Fibroblast of lung (primary cell): ENCODE data around the gene RIN3. TPM values are rescaled to one million over a fixed set of nuclear protein-coding genes. Genes with fewer than 3 reads are reported as not detected.

Experiments used
- DNase-seq, 2 donors: peaks; one replicate each; pipeline versions ENCODE4 v3.0.0 to v3.0.0-alpha.2; 2010; ENCODE audit warnings: low read depth in 2 of 2
- H2AFZ ChIP-seq: 2 replicates; pipeline ENCODE4 v1.5.1; 2012; ENCODE audit warnings: low read length, control low read depth, inconsistent platforms
- H3K27ac ChIP-seq: 2 replicates; pipeline ENCODE4 v1.5.1; 2011; ENCODE audit warnings: low read length, control low read depth; ENCODE audit not compliant: insufficient read depth
- H3K27me3 ChIP-seq: 2 replicates; pipeline ENCODE4 v1.5.1; 2011; ENCODE audit warnings: mild to moderate bottlenecking, low read length; ENCODE audit not compliant: control insufficient read depth, insufficient read depth
- H3K36me3 ChIP-seq: 2 replicates; pipeline ENCODE4 v1.5.1; 2011; ENCODE audit warnings: low read length; ENCODE audit not compliant: control insufficient read depth, insufficient read depth
- H3K4me1 ChIP-seq: 2 replicates; pipeline ENCODE4 v1.5.1; 2011; ENCODE audit warnings: low read length; ENCODE audit not compliant: control insufficient read depth, insufficient read depth; ENCODE audit errors: extremely low read depth
- H3K4me2 ChIP-seq: 2 replicates; pipeline ENCODE4 v1.5.1; 2011; ENCODE audit warnings: low read length, control low read depth; ENCODE audit not compliant: insufficient read depth; ENCODE audit errors: extremely low read depth
- H3K4me3 ChIP-seq, 4 experiments: fragments of 200-600 bp in 1 of 4; sonication (generic) in 1 of 4; replicated peaks in 1 of 4; 2 replicates each; pipeline ENCODE4 v1.5.1; 2011 to 2016; ENCODE audit warnings: low read length in 4 of 4, low read depth in 3 of 4, mild to moderate bottlenecking in 3 of 4, control low read depth in 2 of 4, inconsistent platforms in 1 of 4, mixed read lengths in 1 of 4; ENCODE audit not compliant: insufficient read depth in 1 of 4; ENCODE audit errors: control extremely low read depth in 1 of 4
- H3K79me2 ChIP-seq: 2 replicates; pipeline ENCODE4 v1.5.1; 2012; ENCODE audit warnings: mild to moderate bottlenecking, low read length, inconsistent platforms; ENCODE audit not compliant: control insufficient read depth, insufficient read depth
- H3K9ac ChIP-seq: 2 replicates; pipeline ENCODE4 v1.5.1; 2011; ENCODE audit warnings: mild to moderate bottlenecking, low read length, control low read depth; ENCODE audit not compliant: insufficient read depth
- H3K9me3 ChIP-seq: 2 replicates; pipeline ENCODE4 v1.5.1; 2012; ENCODE audit warnings: low read depth, low read length; ENCODE audit not compliant: control insufficient read depth, insufficient read depth
- H4K20me1 ChIP-seq: 2 replicates; pipeline ENCODE4 v1.5.1; 2011; ENCODE audit warnings: low read length; ENCODE audit not compliant: control insufficient read depth, insufficient read depth; ENCODE audit errors: extremely low read depth
- EZH2 ChIP-seq: IDR thresholded peaks from 2 replicates; pipeline ENCODE4 v1.5.1; 2012; ENCODE audit warnings: low read length, control low read depth, mild to moderate bottlenecking; ENCODE audit errors: missing control alignments
- polyA plus RNA-seq, 2 donors: library from polyadenylated mRNA; depleted of rRNA in 1 of 2; stranded (reverse) in 1 of 2; unstranded in 1 of 2; fragments of >200 nt; gene quantifications; 2 replicates each; pipeline ENCODE4 v1.2.1, GENCODE V29; 2011 to 2012; ENCODE audit warnings: missing spikeins in 1 of 2
- total RNA-seq: library from RNA; depleted of rRNA; stranded (reverse); fragments of >200 nt; gene quantifications from 2 replicates; pipeline ENCODE4 v1.2.1, GENCODE V29; 2014
- TF ChIP-seq, protein P1 (sequence below), 2 donors: IDR thresholded peaks in 1 of 2; conservative IDR thresholded peaks in 1 of 2; 1 replicate in 1 of 2; 2 replicates in 1 of 2; pipeline ENCODE4 v1.5.1; 2011 to 2012; ENCODE audit warnings: low read length in 2 of 2, control low read depth in 1 of 2, inconsistent platforms in 1 of 2, low read depth in 1 of 2, mild to moderate bottlenecking in 1 of 2

Gene RIN3
- total and polyA plus RNA-seq, 2 donors (not counting 1 experiment from before 2014, with no cell fraction given) = 8.9 to 9.2 TPM

DNA sequence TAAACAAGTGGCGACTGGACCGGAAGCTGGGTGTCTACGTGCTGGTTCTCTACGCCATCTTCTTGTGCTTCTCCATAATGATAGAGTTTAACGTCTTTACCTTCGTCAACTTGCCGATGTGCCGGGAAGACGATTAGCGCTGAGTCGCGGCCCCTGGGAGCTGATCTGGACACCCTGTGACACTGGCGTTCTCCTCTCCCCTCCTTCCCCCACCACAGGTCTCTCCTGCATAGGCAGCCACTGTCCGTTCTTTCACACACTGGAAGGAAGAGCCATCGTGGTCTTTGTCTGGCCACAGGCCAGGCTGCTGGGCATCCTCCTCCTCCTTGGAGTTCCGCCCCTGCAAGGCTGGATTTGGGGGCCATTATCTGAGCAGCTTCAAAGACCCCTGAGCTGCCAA is 20.1 kb upstream of the RIN3 start:
- H3K27me3 ChIP-seq = no peaks in the 10 kb centered on the region
- no peaks in the 10 kb centered on the region for H3K4me1 ChIP-seq
- H2AFZ ChIP-seq = no peak overlapping the region
- no peak overlapping the region for H3K4me3 ChIP-seq
- H3K27ac ChIP-seq = no peak overlapping the region
- no peaks in the 10 kb centered on the region for H3K79me2 ChIP-seq
- no peaks in the 10 kb centered on the region for H3K36me3 ChIP-seq
- TF ChIP-seq, protein P1, sequence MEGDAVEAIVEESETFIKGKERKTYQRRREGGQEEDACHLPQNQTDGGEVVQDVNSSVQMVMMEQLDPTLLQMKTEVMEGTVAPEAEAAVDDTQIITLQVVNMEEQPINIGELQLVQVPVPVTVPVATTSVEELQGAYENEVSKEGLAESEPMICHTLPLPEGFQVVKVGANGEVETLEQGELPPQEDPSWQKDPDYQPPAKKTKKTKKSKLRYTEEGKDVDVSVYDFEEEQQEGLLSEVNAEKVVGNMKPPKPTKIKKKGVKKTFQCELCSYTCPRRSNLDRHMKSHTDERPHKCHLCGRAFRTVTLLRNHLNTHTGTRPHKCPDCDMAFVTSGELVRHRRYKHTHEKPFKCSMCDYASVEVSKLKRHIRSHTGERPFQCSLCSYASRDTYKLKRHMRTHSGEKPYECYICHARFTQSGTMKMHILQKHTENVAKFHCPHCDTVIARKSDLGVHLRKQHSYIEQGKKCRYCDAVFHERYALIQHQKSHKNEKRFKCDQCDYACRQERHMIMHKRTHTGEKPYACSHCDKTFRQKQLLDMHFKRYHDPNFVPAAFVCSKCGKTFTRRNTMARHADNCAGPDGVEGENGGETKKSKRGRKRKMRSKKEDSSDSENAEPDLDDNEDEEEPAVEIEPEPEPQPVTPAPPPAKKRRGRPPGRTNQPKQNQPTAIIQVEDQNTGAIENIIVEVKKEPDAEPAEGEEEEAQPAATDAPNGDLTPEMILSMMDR (conservative IDR thresholded peaks at IDR 0.05 in 1 of 2, IDR thresholded peaks at IDR 0.05 in 1 of 2; ENCODE audit: low read depth in 1 of 2, low read length in 2 of 2) = no peak
- TF ChIP-seq EZH2 = no peak
- no peak overlapping the region for H3K4me2 ChIP-seq
- H4K20me1 ChIP-seq = no peaks in the 10 kb centered on the region
- no peak overlapping the region for H3K9ac ChIP-seq
- no peaks in the 10 kb centered on the region for H3K9me3 ChIP-seq
- no peak for DNase-seq

GRCh38 chr14:92494512-92494911 is 19.1 kb upstream of the RIN3 start:
- no peak for TF ChIP-seq EZH2
- TF ChIP-seq, protein P1 (conservative IDR thresholded peaks at IDR 0.05 in 1 of 2, IDR thresholded peaks at IDR 0.05 in 1 of 2; ENCODE audit: low read depth in 1 of 2, low read length in 2 of 2) = no peak
- H3K9ac ChIP-seq = no peak overlapping the region
- no peak for DNase-seq

GRCh38 chr14:92495027-92495426 is 18.6 kb upstream of the RIN3 start:
- Histone ChIP-seq H3K27ac (no peak overlapping the region), H2AFZ (no peak overlapping the region), H3K27me3 (no peaks in the 10 kb centered on the region), H3K9me3 (no peaks in the 10 kb centered on the region), H3K9ac (no peak overlapping the region), H3K4me3 (no peak overlapping the region), H3K36me3 (no peaks in the 10 kb centered on the region), H3K79me2 (no peaks in the 10 kb centered on the region), H4K20me1 (no peaks in the 10 kb centered on the region), H3K4me2 (no peak overlapping the region), H3K4me1 (no peaks in the 10 kb centered on the region)
- no peak for DNase-seq
- TF ChIP-seq, protein P1 (conservative IDR thresholded peaks at IDR 0.05 in 1 of 2, IDR thresholded peaks at IDR 0.05 in 1 of 2; ENCODE audit: low read depth in 1 of 2, low read length in 2 of 2) = no peak
- no peak for TF ChIP-seq EZH2

More at GRCh38 chr14:92494512-92494911, 19.1 kb upstream of the RIN3 start:
- no peak overlapping the region for H3K4me3 ChIP-seq
- H2AFZ ChIP-seq = no peak overlapping the region
- no peaks in the 10 kb centered on the region for H3K4me1 ChIP-seq
- no peaks in the 10 kb centered on the region for H3K36me3 ChIP-seq
- no peaks in the 10 kb centered on the region for H3K27me3 ChIP-seq
- H3K79me2 ChIP-seq = no peaks in the 10 kb centered on the region
- H4K20me1 ChIP-seq = no peaks in the 10 kb centered on the region
- no peak overlapping the region for H3K27ac ChIP-seq
- H3K9me3 ChIP-seq = no peaks in the 10 kb centered on the region
- H3K4me2 ChIP-seq = no peak overlapping the region
